Left ventricle myocardium inferior (tissue), 1 donor: ENCODE measurements around the gene ZSCAN10. TPM values are rescaled to one million over a fixed set of nuclear protein-coding genes. Genes with fewer than 3 reads are reported as not detected.

Source experiments
- DNase-seq: peaks from one replicate; pipeline ENCODE4 v3.0.0-alpha.2; 2020
- H3K27ac ChIP-seq: fragments of 200-600 bp; replicated peaks from 2 replicates; pipeline ENCODE4 v1.8.0; 2021
- H3K27me3 ChIP-seq: fragments of 200-600 bp; 2 replicates; pipeline ENCODE4 v1.8.0; 2021; ENCODE audit warnings: low read depth
- H3K36me3 ChIP-seq: fragments of 200-600 bp; 2 replicates; pipeline ENCODE4 v1.8.0; 2021
- H3K4me1 ChIP-seq: fragments of 200-600 bp; 2 replicates; pipeline ENCODE4 v1.8.0; 2021
- H3K4me3 ChIP-seq: fragments of 200-600 bp; 2 replicates; pipeline ENCODE4 v1.8.0; 2021; ENCODE audit warnings: mild to moderate bottlenecking, moderate library complexity
- H3K9me3 ChIP-seq: fragments of 200-600 bp; replicated peaks from 2 replicates; pipeline ENCODE4 v1.8.0; 2021
- CTCF ChIP-seq: fragments of 200-600 bp; IDR thresholded peaks from 2 replicates; pipeline ENCODE4 v1.8.0; 2021; ENCODE audit warnings: antibody characterized with exemption, mild to moderate bottlenecking, borderline replicate concordance
- intact Hi-C: fragments of 100-400 bp; cut with micrococcal nuclease; formaldehyde crosslinking; loops from one replicate; pipeline ENCODE4 v1.11.0; 2022
- total RNA-seq: library from RNA; stranded (reverse); fragmentation: NEBNext Ultra II Directional; extraction: Animal tissue kit (Norgen Biotek cat#: 25700); gene quantifications from one replicate; pipeline ENCODE4 v1.2.1, GENCODE V29; 2021
- donor health status: DM: no; HTN: yes; CAD: no; lungs with severe emphysema.

The ZSCAN10 gene
- total RNA-seq, 1 donor from 2014 or later: not detected

DNA sequence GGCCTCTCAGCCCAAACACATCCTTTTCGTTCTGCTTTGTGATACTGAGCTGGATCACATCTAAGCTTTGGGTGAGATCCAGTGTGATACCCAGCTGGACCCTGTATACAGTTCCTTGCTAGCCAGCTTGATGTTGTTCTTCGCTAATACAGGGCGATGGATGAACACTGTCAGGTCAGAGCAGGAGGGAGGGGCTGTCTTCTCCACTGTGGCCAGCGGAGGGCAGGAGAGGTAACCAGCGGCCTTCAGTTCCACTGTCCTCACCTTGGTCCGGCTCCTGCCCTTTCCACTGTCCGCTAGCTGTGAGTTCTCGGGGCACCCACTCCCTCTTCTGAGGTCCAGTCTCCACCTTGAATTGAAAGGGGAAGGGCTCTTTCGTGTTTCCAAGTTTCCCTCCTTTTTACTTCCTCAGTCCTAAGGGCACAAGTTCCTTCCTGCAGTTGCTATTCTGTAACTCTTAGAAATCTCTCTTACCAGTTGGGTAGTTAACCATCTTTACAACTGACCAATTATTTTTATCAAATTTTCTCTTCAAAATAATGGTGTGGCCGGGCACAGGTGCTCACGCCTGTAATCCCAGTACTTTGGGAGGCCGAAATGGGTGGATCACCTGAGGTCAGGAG, 32.8 kb upstream of the ZSCAN10 start:
- peak overlapping the region; percentile 6 for H3K27ac ChIP-seq
- no peak for DNase-seq
- H3K4me3 ChIP-seq: no peak overlapping the region
- no peaks in the 10 kb centered on the region for H3K9me3 ChIP-seq
- peak; percentile 63 for TF ChIP-seq CTCF
- peaks cover 6% of the 10 kb centered on the region for H3K36me3 ChIP-seq
- no peaks in the 10 kb centered on the region for H3K27me3 ChIP-seq
- H3K4me1 ChIP-seq: peaks cover 68% of the 10 kb centered on the region
- intact Hi-C loops: no loop called here

GRCh38 chr16:3129137-3130131, 30.3 kb upstream of the ZSCAN10 start:
- peak overlapping the region; percentile 75 for H3K4me3 ChIP-seq
- peak; percentile 63 for DNase-seq
- intact Hi-C loops: loop anchor here (10.0 kb wide), 1 partner anchor 75 kb away; no protein-coding TSS in a partner anchor
- no peaks in the 10 kb centered on the region for H3K27me3 ChIP-seq
- peak; percentile 94 for TF ChIP-seq CTCF
- peaks cover 64% of the 10 kb centered on the region for H3K4me1 ChIP-seq
- peaks cover 6% of the 10 kb centered on the region for H3K36me3 ChIP-seq
- H3K9me3 ChIP-seq: no peaks in the 10 kb centered on the region
- peak overlapping the region; percentile 93 for H3K27ac ChIP-seq

GRCh38 chr16:3127745-3128144, 28.7 kb upstream of the ZSCAN10 start:
- Histone ChIP-seq H3K4me3 (no peak overlapping the region), H3K4me1 (peaks cover 54% of the 10 kb centered on the region), H3K27ac (no peak overlapping the region), H3K36me3 (peaks cover 6% of the 10 kb centered on the region), H3K9me3 (no peaks in the 10 kb centered on the region), H3K27me3 (no peaks in the 10 kb centered on the region)
- no peak for TF ChIP-seq CTCF
- DNase-seq: no peak
- intact Hi-C loops: loop anchor here (10.0 kb wide), 1 partner anchor 73 kb away; no protein-coding TSS in a partner anchor

DNA sequence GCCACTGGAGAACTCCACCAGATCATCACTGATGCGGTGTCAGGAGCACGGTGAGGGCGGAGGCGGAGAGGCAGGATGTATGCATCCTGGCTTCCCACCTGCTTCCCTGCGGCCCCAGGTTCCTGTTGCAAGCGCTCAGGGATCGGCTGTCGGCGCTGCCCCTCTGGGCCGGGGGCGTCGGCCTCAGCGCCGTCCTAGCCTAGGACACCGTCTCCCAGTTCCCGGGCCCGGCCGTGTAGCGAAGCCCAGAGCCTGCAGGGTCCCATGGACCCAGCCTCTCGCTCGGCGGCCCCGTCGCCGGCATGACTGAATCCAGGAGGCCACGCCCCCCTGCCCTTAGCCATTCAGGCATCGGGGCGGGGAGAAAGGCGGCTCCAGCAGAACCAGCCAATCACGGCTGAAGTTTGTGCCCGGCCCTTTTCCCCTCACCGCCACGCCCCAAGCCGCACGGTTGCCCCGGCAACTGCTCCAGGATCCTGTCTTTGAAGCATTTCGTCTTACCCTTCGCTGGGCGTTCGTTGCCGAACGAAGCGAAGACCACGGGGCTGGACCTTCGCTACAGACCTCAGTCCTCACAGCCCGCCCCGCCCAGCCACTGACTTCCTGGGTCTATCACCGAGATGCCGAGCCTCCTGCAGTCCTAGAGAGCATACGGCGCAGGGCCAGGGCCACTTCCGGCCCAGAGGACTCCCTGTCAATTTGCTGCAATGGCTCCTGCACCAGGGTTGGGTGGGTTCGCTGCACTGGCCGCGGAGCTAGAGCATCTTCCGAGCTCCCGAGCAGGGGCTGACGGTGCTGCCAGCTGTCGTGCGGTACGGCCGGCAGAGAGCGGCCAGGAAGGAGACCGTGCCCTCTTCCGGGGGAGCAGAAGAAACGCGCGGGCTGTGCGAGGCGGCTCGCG, 25.1 kb upstream of the ZSCAN10 start:
- H3K36me3 ChIP-seq: peaks cover 16% of the 10 kb centered on the region
- intact Hi-C loops: loop anchor here (10.0 kb wide), 1 partner anchor 69 kb away; no protein-coding TSS in a partner anchor
- peak; percentile 97 for DNase-seq
- no peaks in the 10 kb centered on the region for H3K9me3 ChIP-seq
- TF ChIP-seq CTCF: peak; percentile 35
- H3K4me3 ChIP-seq: peak overlapping the region; percentile 79
- peak overlapping the region; percentile 79 for H3K27ac ChIP-seq
- H3K4me1 ChIP-seq: peaks cover 46% of the 10 kb centered on the region
- no peaks in the 10 kb centered on the region for H3K27me3 ChIP-seq
